HG02759 (cell line): ENCODE measurements around the gene SND1.

ENCODE experiments used
- ATAC-seq: cut with Tn5 transposase; IDR thresholded peaks from one replicate; pipeline ENCODE4 v1.9.1; 2021; ENCODE audit warnings: mild to moderate bottlenecking, moderate library complexity; ENCODE audit not compliant: unreplicated experiment

Gene SND1

DNA sequence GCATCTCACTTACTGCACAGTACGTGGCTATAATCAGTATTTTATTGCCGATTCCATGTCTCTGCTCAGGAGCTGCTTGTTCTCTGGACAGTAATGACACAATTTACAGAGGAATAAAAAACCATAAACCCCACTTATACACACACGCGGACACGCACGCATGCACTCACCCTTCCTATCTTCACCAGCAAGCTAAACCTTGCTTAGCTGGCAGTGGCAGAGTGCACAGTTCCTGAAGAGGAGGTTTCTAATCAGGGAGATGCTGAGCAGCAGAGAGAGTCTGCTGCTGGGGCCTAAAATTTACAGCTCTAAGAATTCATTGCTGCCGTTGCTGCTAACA is 66.3 kb downstream of the SND1 start:
- ATAC-seq = no peak

DNA sequence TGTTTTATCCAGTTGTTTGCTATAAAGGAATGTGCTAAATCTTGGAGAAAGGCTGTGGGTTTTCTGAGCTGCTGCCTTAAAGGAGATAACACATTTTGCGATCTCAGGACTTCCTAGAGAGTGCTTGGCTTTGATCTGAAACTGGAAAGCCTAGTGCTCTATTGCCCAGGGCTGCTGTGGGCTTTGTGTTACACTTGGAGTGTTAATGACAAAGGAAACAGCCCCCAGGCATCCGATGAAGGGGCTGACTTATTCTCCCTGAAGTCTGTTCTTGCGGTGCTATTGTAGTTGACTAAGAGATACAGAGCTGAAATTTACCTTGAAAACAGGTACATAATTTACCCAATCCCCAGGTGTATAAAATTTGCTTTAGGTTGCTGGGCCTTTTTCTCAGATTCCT is 74.5 kb downstream of the SND1 start:
- ATAC-seq = no peak

DNA sequence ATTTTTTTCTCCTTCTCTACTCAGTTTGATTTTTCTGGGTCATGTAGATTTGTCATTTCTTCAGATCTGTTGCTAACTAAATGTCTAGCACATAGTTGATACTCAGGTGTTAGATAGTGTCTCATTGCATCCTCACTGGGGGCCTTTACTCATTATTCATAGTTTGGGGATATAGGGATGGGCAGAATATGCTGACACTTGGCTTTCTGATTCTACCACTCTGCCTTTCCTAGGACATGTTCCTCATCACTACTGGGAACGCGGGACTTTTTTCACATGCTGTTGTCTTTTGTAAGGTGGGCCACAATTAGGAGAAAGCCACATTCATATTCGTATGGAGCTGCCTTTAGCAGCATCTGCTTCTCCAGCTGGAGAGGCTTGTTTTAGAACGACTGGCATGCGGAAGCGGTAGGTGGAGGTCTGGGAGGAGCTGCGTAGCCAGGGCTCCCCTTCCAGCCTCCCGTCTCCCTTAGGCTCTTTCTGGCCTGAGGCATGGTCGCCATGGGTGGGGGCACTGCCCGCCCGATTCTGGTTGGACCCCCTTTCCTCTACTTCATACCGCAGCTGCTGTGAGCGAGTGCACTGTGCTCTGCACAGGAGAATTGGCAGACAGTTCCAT is 78.8 kb downstream of the SND1 start:
- ATAC-seq = no peak

DNA sequence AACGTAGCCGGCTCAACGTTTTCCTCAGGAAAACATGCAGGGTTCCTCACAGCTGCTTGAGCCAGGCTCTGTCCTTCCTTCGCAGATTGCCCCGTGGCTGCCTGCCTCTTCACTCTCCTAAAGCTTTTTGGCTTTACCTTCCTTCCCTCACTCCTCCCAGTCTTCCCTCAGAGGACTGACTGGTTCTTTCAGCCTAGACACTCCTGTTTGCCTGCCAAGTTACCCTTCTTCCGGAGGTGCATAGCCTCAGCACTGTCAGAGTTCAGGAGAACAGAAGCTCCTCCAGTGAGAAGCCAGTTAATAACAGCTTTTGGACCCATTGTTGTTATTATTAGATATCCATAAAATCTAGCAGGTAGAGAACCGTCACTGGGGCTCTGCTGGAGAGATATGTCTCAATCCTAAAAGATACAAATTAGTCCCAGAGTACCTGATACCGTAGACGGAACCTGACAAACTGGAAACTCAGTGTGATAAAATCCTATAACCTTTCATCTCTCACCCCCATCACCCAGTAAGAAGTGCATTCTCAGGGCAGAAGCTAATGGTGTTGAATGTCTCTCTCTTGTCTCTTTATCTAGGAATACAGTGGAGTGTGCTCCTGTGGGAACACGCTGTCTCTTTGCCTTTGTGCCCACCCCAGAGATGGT is 79.6 kb downstream of the SND1 start:
- no peak for ATAC-seq

DNA sequence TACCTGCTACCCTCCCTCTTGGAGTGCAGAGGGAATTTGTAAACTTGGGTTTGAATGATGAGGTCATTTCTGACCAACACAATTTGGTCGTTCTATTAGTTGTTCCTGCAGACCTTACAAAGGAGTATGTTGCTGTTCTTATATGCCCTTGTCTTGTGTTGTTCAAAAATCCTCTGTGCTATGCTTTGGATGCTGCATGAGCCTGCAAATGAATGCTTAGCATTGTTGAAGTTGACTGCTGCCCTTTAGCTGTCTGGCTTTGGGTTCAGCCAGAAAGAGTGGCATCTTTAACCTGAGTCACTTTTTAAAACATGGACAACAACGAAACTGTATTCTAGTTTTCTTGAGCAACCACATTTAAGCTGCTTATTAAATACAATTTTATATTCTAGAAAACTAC is 80.3 kb downstream of the SND1 start:
- ATAC-seq = no peak

DNA sequence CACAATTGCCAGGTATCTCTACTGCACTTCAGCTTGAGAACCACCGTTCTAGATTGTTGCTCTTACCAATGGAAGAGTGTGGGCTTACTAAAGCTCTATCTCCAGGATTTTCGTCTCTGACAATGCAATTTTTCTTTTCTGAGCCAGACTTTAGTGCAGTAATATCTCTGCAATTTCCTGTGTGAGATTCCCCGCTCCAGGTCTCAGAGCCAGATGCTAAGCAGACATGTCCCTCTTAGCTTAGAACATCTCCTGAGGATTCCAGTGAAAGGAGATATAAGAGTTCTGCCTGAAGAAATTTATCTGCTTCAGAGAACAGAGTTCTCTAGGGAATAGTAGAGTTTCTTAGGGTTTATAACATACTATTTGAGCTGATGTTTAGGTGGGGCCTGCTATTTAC is 82.0 kb downstream of the SND1 start:
- ATAC-seq = no peak

DNA sequence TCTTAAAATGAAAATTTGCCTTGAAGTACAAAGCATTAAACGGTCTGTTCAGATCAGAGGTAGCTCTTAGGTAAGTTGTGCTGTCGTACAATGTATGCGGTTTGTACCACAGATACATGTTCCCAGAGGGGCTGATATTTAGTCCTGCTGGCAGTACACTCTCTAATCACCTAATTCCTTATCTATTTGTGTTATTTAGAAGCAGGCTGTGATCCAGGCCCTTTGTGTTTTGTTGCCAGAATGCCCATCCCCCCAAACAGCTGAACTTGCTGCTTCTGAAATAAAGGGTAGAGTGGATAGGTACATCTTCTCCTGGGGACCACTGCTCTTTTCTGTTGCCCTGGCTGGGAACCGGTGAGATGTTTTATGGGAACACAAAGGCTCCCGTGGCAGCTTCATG is 84.5 kb downstream of the SND1 start:
- ATAC-seq = no peak

DNA sequence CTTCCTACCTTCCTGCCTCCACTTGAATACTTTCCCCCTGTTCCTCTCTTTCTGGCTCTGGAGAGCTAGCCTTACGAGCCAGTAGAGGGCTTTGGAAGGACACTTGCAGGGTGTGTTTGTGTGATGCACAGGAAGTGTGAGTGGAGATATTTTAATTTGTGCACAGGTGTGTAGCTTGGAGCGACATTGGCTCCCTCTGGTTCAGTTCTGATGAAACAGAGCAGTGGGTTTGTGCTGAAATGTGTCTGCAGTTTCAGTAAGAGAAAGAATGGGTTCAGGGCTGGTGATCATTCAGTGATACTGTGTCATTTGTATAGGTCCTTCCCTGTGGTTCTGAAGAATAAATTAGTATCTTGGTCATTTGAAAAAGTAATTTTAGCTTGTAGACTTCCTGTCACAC is 86.9 kb downstream of the SND1 start:
- ATAC-seq = no peak

DNA sequence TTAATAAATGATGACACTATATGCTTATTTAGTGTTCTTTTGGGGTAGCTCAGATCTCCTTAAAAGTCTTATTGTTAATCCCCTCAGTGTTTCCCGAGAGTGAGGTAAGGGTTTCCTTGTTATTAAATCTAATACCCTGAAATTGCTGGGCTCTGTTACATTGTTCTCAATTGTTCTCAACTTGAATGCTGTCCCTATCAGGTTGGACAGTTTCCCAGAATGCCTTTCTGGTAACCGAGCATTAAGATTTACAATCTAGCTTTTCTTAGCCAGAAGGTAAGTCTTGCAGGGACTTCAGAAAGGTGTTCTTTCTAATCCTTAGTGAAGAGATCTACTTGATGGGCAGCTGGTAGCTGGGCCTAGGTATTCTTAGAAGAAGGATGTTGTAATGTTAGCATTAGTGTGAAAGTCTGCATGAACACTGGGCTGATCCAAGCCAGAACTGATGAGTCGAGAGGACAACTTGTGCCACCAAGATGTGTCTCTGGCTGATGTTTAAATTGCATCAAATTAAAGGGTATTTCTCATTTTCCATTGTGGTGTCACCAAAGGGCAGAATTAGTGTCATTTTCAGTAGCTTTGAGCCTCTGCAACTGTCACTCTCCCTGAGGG is 89.9 kb downstream of the SND1 start:
- ATAC-seq = no peak

DNA sequence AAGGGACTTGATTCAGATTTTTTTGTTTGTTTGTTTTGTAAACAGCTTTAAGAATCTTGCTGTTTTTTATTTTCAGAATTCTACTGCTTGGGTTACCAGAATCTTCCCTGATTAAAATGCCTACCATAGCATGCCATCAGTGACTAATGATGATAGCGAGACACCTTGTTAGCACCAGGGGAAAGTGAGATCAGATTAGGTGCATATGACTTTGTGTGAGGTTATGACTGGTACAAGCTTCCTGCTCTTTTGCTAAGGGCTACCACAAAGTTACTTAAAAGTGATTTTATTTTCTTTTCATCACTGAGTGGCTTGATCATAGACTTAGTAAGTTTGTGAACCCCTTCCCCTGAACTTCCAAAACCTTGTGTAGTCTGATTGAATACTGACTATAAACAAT is 93.5 kb downstream of the SND1 start:
- ATAC-seq = no peak

DNA sequence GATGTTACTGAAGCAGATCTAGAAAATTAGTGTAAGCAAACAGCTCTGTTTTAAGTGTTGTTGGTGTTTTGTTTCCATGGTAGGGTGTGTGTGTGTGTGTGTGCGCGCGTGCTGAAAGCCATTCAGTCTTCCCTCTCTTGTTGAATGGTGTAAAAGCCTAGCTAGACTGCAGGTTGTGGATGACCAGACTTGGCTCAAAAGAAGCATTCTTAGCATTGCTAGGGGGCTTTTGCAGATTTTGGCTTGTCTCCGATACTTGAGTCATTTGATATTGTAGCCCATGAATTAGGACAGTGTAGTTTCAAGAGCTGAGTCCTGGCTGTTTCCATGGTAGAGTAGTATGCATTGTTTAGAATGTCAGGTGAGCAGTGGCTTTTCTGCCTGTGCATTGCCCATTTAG is 99.1 kb downstream of the SND1 start:
- ATAC-seq = no peak

DNA sequence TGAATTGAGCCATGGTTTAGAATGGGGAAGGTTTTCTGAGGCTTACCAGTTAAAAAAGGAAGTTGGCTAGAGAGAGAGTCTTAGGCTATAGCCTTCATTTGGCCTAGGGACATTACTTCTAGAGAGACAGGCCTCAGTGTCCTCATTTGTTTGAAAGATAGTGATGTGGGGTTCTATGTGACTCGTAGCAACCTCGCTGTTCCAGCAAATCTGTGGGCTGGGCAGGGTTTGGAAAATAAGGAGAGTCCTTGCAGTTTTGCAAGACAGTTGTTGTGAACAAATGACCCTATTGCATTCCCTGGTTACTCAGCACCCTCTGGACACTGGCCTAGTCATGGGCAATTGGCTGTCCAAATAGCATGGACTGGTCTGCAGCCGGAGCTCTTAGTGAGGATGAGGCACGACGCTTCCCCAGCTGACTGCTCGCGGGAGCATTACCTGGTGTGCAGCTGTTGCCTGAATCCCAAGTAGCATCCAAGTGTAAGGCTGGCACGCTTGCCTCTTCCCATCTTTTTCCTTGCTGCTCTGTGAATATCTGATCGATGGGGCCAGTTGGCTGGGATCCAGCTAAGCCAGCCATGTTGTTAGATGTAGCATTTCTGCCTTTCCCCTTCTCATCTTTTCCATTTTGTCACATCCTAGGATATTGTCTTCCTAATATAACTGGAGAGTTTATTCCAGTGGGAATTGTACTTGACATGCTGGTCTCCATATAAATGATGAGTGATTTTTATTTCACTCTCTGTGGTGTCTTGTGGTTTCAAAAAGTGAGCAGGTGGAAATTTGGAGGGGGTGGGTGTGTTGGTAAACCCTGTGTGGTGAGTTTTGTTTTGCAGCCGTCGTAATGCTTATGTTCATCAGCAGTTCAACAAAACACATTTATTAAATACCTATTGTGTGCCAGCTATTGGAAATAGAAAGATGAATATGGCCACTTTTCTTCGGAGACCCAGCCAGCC is 99.8 kb downstream of the SND1 start:
- ATAC-seq = no peak

DNA sequence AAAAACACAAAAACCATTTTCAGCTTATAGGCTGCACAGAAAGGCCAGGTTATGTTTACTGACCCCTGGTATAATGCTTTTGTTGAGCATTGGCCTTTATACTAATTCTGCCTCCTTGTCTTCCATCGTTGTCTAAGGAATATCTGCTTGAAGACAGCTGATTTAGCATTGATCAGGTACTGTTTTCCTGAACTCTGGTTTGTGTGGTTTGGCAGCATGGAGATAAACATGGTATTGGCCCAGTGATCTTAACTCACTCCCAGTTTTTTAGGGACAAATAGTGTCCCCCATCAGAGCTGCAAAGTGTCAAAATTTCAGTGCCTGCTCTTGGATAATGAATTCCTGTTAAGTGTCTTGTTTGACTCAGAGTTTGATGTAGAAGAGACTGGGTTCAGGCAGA is 100.8 kb downstream of the SND1 start:
- no peak for ATAC-seq

DNA sequence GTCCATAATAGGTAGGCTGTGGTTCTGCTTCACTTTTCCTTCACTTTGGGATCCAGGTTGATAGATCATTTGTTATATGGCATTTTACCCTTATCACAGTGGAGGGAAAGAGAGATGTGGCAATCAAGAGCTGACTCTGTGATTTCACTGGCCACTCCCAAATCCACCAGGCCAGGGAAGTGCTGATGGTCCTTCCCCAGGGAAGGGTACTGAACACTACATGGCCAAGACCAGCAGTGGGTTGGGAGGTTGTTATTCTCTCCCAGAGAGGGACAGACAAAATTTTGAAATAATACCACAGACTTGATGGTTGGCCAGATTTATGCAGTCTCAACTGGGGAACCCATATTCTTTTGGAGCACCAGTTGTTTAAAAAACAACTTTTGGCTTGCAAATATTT is 102.5 kb downstream of the SND1 start:
- no peak for ATAC-seq

DNA sequence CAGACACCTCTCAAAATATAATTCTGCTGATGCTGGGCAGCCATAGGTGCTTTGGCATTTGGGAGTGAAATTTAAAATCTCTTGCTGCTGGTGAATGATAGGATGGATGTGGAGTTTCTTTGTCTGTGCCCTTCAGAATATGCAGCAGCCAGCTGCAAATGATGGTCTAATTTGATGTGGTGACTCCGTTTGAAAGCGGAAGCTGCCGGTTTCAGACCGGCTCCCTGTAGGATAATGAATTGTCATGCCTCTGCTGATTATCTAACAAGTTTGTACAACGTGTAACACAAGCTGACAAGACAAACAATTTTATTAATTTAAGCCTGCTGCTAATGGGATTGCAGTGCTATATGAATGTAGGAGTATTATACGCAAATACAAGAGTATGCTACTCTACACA is 103.5 kb downstream of the SND1 start:
- ATAC-seq = no peak

DNA sequence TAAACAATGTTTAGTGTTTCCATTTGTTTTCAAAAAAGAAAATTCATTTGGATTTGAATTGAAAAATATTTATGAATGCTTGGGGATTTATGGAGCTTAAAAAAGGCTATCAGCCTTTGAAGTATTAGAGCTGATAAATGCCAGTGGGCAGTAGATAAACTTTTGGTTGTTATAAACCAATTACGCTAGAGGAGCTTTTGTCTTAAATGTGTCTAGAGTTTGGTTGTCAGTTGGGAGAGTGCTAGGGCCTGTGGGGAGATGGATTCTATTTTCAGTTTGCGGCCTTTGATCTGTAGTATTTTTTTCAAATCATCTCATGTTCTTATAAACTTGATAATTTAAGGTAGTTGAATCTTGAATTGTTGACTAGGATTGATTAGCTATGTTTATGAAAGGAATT is 104.0 kb downstream of the SND1 start:
- no peak for ATAC-seq

DNA sequence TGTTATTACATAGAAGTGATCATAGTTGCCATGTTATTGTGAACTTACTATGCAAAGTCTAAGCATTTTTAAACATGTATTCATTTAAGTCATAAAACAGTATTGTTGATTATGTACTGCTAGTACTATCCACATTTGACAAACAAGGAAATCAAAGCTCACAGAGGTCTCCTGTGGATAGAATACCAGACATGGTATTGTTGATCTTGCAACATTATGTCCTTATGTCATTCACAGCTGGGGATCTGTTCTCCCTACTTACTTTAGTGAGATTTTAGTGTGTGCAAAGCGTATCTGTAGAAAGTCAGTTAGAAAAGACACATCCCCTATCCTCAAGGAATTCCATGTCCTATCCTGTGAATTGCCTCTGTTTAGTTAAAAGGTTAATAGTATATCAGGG is 106.1 kb downstream of the SND1 start:
- no peak for ATAC-seq

DNA sequence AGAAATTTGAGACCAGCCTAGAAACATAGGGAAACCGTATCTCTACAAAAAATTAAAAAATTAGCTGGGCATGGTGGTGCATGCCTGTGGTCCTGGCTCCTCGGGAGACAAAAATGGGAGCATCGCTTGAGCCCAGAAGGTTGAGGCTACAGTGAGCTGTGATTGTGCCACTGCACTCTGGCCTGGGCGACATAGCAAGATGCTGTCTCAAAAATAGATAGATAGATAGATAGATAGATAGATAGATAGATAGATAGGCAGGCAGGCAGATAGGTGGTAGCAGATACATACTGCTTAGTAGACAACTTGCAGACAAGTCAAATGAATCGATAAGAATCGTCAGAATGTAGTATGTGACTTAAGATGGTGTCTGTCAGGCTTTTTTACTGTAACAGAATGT is 106.9 kb downstream of the SND1 start:
- no peak for ATAC-seq

DNA sequence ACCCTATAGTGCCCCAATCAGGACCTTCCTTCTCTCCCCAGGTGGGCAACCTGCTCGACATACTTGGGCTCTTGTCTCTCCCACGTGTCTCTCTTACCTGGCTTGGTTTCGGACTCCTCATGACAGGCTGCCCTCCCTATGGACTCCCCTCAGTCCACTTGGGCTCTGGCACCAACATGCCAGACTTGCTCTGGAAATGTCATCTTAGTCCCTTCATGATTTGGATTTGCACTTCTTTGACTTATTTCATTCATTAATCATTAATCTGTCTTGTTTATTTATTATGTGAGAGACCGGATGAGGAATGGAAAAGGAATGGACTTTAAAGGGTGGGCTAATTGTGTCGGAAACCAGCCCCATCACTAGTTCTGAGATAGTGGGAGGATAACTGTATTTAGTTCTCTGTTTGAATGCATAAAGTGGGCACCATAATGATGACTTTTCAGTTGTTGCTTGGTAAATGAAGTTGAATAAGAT is 108.0 kb downstream of the SND1 start:
- ATAC-seq = no peak

DNA sequence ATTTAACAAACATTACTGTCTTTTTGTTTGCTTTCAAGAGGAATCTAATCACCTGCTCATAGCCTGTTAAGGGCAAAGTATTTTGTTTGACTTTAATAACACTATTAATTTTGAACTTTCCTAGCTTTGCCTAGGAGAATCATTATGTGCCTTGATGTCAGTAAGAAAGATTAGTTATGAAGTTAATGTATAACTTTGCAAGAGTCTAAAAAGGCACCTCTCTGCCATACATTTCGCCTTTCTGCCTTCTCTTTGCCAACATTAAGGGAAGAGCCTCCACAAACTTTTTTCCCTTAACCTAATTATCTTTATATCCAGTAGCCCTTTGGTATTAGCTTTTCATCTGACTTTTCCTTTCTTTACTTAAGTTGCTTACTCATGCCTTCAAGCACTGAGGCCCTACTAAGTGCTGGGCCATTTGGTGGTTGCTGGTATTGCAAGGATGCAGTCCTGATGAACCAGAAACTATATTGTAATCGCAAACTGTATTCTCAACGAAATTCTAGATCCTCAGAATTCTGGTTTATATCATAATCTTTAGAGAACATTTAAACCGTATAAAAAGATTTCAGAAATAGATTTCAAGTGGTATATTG is 108.5 kb downstream of the SND1 start:
- ATAC-seq = no peak

DNA sequence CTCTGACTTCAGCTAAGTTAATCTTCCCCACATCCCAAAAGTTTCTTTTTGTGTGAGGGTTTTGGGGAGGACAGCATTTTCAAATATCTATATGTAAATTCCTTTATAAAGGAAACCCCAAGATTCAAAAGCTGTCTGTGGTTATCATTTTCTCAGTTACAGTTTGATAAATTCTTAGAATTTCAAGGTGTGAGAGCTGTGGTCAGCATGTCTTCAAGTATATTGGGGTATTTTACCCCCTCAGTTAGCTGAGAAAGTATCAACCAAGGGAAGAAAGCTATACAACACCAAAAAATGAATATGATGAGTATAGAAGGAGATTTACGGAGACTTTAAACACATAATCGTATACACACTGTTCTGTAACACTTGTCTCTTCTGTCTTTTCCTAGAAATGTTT is 109.2 kb downstream of the SND1 start:
- no peak for ATAC-seq
